Raji (cell line): ENCODE results near the gene SYT15B.
"Not testable (repeated sequence)": the region's sequence is repeated elsewhere in the genome, so short reads cannot be mapped to it uniquely, and the experiment has no call there.

ENCODE experiments used
- POLR2A ChIP-seq: IDR thresholded peaks from 2 replicates; pipeline ENCODE4 v1.6.1; 2011; ENCODE audit warnings: low read depth, low read length, control low read depth; ENCODE audit not compliant: insufficient read depth

The SYT15B gene

DNA sequence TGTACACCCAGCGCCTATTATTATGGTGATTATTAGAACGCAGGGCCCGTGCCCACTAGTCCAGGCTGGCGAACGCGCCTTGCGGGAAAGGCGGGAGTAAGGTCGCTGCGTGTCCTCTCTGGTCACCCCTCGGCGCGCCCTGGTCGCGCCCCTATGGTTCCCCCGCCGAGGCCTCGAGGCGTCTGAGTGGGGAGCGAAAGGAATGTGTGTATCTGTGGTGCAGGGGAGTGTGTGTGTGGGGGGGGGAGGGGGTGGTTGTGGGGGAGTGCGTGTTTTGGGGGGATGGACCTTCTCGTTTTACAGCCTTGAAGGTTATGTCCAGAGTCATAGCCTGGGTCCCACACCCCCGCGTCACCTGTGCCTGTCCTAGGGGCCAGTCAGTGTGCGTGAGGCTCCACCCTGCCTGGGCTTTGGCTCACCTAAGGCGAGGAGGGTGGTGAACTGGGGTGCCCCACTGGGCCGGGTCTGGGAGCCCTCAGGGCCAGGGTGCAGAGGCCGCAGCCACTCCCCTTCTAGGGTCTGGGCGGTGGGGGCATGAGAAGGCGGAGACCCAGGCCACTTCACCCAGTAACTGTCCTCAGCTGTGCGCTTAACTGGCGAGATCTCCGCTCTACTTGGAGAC lies at the start of gene SYT15B:
Gene SYT15B (minus strand): TSS at position 39 of the 622 bp plus-strand sequence. CDS start 952 bp downstream, outside the sequence.
- TF ChIP-seq POLR2A = not testable (repeated sequence)
